NCI-H2196 (cell line): ENCODE data around the gene CDK10.
"Not testable (repeated sequence)": the region's sequence is repeated elsewhere in the genome, so short reads cannot be mapped to it uniquely, and the experiment has no call there.

Experiments used
- DNase-seq: peaks from one replicate; lab custom pipeline; 2025; ENCODE audit not compliant: unreplicated experiment; lab: John Stamatoyannopoulos, UW

CDK10 gene

GRCh38 chr16:89686520-89687091 lies at the start of gene CDK10:
TSS of gene CDK10 (plus strand) at chr16:89686689. CDS start at chr16:89686711, 22 bp downstream.
- DNase-seq, result peak; percentile 85

GRCh38 chr16:89637379-89637778 lies 49.1 kb upstream of the CDK10 start:
- no peak for DNase-seq

GRCh38 chr16:89638455-89638854 lies 48.0 kb upstream of the CDK10 start:
- DNase-seq, result no peak

GRCh38 chr16:89639385-89639784 lies 47.1 kb upstream of the CDK10 start:
- no peak for DNase-seq

- DNase-seq, result no peak
Observed at GRCh38 chr16:89641458-89642119, 44.9 kb upstream of the CDK10 start.

- no peak for DNase-seq
Observed at GRCh38 chr16:89642574-89642973, 43.9 kb upstream of the CDK10 start.

GRCh38 chr16:89643769-89644300 lies 42.7 kb upstream of the CDK10 start:
- no peak for DNase-seq

- no peak for DNase-seq
Observed at GRCh38 chr16:89645122-89645521, 41.4 kb upstream of the CDK10 start.

- DNase-seq, result no peak
Observed at GRCh38 chr16:89646270-89646669, 40.2 kb upstream of the CDK10 start.

- DNase-seq, result no peak
Observed at GRCh38 chr16:89646906-89647305, 39.6 kb upstream of the CDK10 start.

GRCh38 chr16:89651584-89651983 lies 34.9 kb upstream of the CDK10 start:
- no peak for DNase-seq

- no peak for DNase-seq
Observed at GRCh38 chr16:89653656-89654295, 32.7 kb upstream of the CDK10 start.

- no peak for DNase-seq
Observed at GRCh38 chr16:89655062-89655643, 31.3 kb upstream of the CDK10 start.

- DNase-seq, result no peak
Observed at GRCh38 chr16:89656435-89657121, 29.9 kb upstream of the CDK10 start.

- peak; percentile 76 for DNase-seq
Observed at GRCh38 chr16:89657442-89658220, 28.9 kb upstream of the CDK10 start, which contains the start of the genes CHMP1A and SPATA33. TSS of gene CHMP1A (minus strand) at chr16:89657708. CDS start at chr16:89657588, 120 bp downstream. TSS of gene SPATA33 (plus strand) at chr16:89657836. CDS start at chr16:89657912, 76 bp downstream.

GRCh38 chr16:89658221-89658879 lies 28.1 kb upstream of the CDK10 start:
- DNase-seq, result no peak

- DNase-seq, result no peak
Observed at GRCh38 chr16:89660146-89660545, 26.3 kb upstream of the CDK10 start.

- DNase-seq, result no peak
Observed at GRCh38 chr16:89661215-89661614, 25.3 kb upstream of the CDK10 start.

GRCh38 chr16:89664238-89664637 lies 22.3 kb upstream of the CDK10 start:
- DNase-seq, result not testable (repeated sequence)

- DNase-seq, result not testable (repeated sequence)
Observed at GRCh38 chr16:89667000-89667399, 19.5 kb upstream of the CDK10 start.
